T-helper 2 cell treated with Interferon-gamma antibody and Interleukin-4, amounts not matched to agents 100 ng/mL and 5 ng/mL, for 36 hours (primary cell): ENCODE measurements around the gene C1QL4. TPM values are rescaled to one million over a fixed set of nuclear protein-coding genes. Genes with fewer than 3 reads are reported as not detected.
"Not testable (repeated sequence)": the region's sequence is repeated elsewhere in the genome, so short reads cannot be mapped to it uniquely, and the experiment has no call there.

Experiments used
- intact Hi-C: fragments of 100-400 bp; cut with micrococcal nuclease; formaldehyde crosslinking; loops from one replicate; pipeline ENCODE4 v1.15.1; 2023
- total RNA-seq: library from RNA; stranded (reverse); gene quantifications from 2 replicates; pipeline ENCODE4 v1.2.3, GENCODE V29; 2022

C1QL4 gene
- total RNA-seq: not detected in 2 replicates

GRCh38 chr12:49336645-49337584, at the start of gene C1QL4:
Gene C1QL4, minus strand, starts transcription at chr12:49337188. Its CDS starts 711 bp downstream, at chr12:49336477.
- intact Hi-C loops: loop anchor here (1.0 to 5.0 kb wide), 4 partner anchors 10 to 355 kb away; partner anchors contain the start of gene TROAP

GRCh38 chr12:49380184-49380583, 43.2 kb upstream of the C1QL4 start:
- intact Hi-C loops: not testable (repeated sequence)

GRCh38 chr12:49377386-49377785, 40.4 kb upstream of the C1QL4 start:
- intact Hi-C loops: no loop called here

GRCh38 chr12:49375406-49375805, 38.4 kb upstream of the C1QL4 start:
- intact Hi-C loops: no loop called here

GRCh38 chr12:49370539-49370938, 33.6 kb upstream of the C1QL4 start:
- intact Hi-C loops: no loop called here

- intact Hi-C loops: loop anchor here (5.0 kb wide), 1 partner anchor 253 kb away; the partner anchor contains the start of gene PRPF40B
Observed at GRCh38 chr12:49369411-49370145, 32.6 kb upstream of the C1QL4 start.

- intact Hi-C loops: loop anchor here (5.0 kb wide), 1 partner anchor 254 kb away; the partner anchor contains the start of gene PRPF40B
Observed at GRCh38 chr12:49368240-49368600, 31.2 kb upstream of the C1QL4 start.

GRCh38 chr12:49367381-49368239, 30.6 kb upstream of the C1QL4 start, which contains the start of gene SPATS2:
Gene SPATS2, plus strand, starts transcription at chr12:49367462. Its CDS starts 93,551 bp downstream, at chr12:49461013.
- intact Hi-C loops: loop anchor here (5.0 kb wide), 1 partner anchor 255 kb away; the partner anchor contains the start of gene PRPF40B

GRCh38 chr12:49366652-49367380, 29.8 kb upstream of the C1QL4 start:
- intact Hi-C loops: loop anchor here (5.0 kb wide), 1 partner anchor 255 kb away; the partner anchor contains the start of gene PRPF40B

- intact Hi-C loops: loop anchor here (5.0 kb wide), 1 partner anchor 256 kb away; the partner anchor contains the start of gene PRPF40B
Observed at GRCh38 chr12:49366096-49366651, 29.2 kb upstream of the C1QL4 start.

- intact Hi-C loops: loop anchor here (5.0 kb wide), 1 partner anchor 257 kb away; the partner anchor contains the start of gene PRPF40B
Observed at GRCh38 chr12:49365542-49365941, 28.6 kb upstream of the C1QL4 start.

GRCh38 chr12:49364989-49365388, 28.0 kb upstream of the C1QL4 start:
- intact Hi-C loops: loop anchor here (5.0 kb wide), 1 partner anchor 257 kb away; the partner anchor contains the start of gene PRPF40B

GRCh38 chr12:49362077-49362476, 25.1 kb upstream of the C1QL4 start:
- intact Hi-C loops: no loop called here

- intact Hi-C loops: loop anchor here (2.0 kb wide), 1 partner anchor 179 kb away; the partner anchor contains the start of gene KCNH3
Observed at GRCh38 chr12:49359671-49360070, 22.7 kb upstream of the C1QL4 start.

- intact Hi-C loops: loop anchor here (1.0 to 2.0 kb wide), 3 partner anchors 156 to 222 kb away; partner anchors contain the start of gene KCNH3
Observed at GRCh38 chr12:49358483-49359141, 21.6 kb upstream of the C1QL4 start.

- intact Hi-C loops: no loop called here
Observed at GRCh38 chr12:49357103-49357678, 20.2 kb upstream of the C1QL4 start.

GRCh38 chr12:49355913-49356312, 18.9 kb upstream of the C1QL4 start:
- intact Hi-C loops: no loop called here

GRCh38 chr12:49352351-49352750, 15.4 kb upstream of the C1QL4 start:
- intact Hi-C loops: no loop called here
